NB4 (cell line): ENCODE measurements around the gene KNSTRN.

Source experiments
- TF ChIP-seq, protein P1 (sequence below): IDR thresholded peaks from one replicate; pipeline ENCODE4 v1.5.1; 2012; ENCODE audit warnings: low read depth, low read length
- TF ChIP-seq, protein P2 (sequence below): IDR thresholded peaks from 2 replicates; pipeline ENCODE4 v1.6.1; 2011; ENCODE audit warnings: low read depth, low read length

DNA sequence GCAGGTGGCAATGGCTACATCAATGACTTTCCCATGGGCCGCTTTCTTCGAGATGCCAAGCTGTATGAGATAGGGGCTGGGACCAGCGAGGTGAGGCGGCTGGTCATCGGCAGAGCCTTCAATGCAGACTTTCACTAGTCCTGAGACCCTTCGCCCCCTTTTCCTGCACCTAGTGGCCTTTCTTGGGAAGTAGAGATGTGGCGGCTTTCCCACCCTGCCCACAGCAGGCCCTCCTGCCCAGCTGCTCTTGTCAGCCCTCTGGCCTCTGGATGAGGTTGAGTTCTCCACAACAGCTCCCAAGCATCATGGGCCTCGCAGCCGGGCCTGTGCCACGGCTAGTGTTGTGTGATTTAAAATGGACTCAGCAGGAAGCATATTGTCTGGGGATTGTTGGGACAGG is 35.6 kb downstream of the KNSTRN start:
- TF ChIP-seq, protein P1, sequence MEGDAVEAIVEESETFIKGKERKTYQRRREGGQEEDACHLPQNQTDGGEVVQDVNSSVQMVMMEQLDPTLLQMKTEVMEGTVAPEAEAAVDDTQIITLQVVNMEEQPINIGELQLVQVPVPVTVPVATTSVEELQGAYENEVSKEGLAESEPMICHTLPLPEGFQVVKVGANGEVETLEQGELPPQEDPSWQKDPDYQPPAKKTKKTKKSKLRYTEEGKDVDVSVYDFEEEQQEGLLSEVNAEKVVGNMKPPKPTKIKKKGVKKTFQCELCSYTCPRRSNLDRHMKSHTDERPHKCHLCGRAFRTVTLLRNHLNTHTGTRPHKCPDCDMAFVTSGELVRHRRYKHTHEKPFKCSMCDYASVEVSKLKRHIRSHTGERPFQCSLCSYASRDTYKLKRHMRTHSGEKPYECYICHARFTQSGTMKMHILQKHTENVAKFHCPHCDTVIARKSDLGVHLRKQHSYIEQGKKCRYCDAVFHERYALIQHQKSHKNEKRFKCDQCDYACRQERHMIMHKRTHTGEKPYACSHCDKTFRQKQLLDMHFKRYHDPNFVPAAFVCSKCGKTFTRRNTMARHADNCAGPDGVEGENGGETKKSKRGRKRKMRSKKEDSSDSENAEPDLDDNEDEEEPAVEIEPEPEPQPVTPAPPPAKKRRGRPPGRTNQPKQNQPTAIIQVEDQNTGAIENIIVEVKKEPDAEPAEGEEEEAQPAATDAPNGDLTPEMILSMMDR = no peak
- TF ChIP-seq, protein P2, sequence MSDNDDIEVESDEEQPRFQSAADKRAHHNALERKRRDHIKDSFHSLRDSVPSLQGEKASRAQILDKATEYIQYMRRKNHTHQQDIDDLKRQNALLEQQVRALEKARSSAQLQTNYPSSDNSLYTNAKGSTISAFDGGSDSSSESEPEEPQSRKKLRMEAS = no peak
